Measurements from ENCODE around the gene NME7. TPM values are rescaled to one million over a fixed set of nuclear protein-coding genes. Genes with fewer than 3 reads are reported as not detected.
A peak's percentile ranks its signal among the peaks of the same experiment; 100 is the strongest.

NME7 gene
- total RNA-seq, 1 experiment from 2014 or later = 13.8 TPM

GRCh38 chr1:169148472-169149252, 218.9 kb downstream of the NME7 start:
- H3K27ac Mint-ChIP-seq = 0 out of 2 replicates have a peak overlapping the region, but pooled peaks have one; percentile 19
- TF ChIP-seq TP53 (CRISPR knock-in tag; IDR thresholded peaks at IDR 0.05) (no peak), FOXJ3 (CRISPR knock-in tag; IDR thresholded peaks at IDR 0.05; ENCODE audit: borderline replicate concordance) (no peak), FOXK1 (CRISPR knock-in tag; IDR thresholded peaks at IDR 0.05) (no peak), CDX4 (CRISPR knock-in tag; IDR thresholded peaks at IDR 0.05; ENCODE audit: borderline replicate concordance) (no peak), MYBL2 (CRISPR knock-in tag; IDR thresholded peaks at IDR 0.05) (no peak), CBFB (CRISPR knock-in tag; IDR thresholded peaks at IDR 0.05; ENCODE audit: low read depth) (no peak), SMAD3 (CRISPR knock-in tag; IDR thresholded peaks at IDR 0.05; ENCODE audit: borderline replicate concordance) (no peak), ERG (CRISPR knock-in tag; IDR thresholded peaks at IDR 0.05) (no peak), TCF7 (CRISPR knock-in tag; IDR thresholded peaks at IDR 0.05; ENCODE audit: low read depth) (no peak), ATF2 (CRISPR knock-in tag; IDR thresholded peaks at IDR 0.05; ENCODE audit: borderline replicate concordance, low read depth) (no peak), ZNF532 (CRISPR knock-in tag; IDR thresholded peaks at IDR 0.05; ENCODE audit: borderline replicate concordance) (no peak), HMGA2 (CRISPR knock-in tag; IDR thresholded peaks at IDR 0.05) (no peak), ZNF671 (CRISPR knock-in tag; IDR thresholded peaks at IDR 0.05) (no peak), ZNF317 (CRISPR knock-in tag; IDR thresholded peaks at IDR 0.05; ENCODE audit: borderline replicate concordance, low read depth) (no peak), ARID4B (CRISPR knock-in tag; IDR thresholded peaks at IDR 0.05; ENCODE audit: borderline replicate concordance) (no peak), KAT7 (CRISPR knock-in tag; IDR thresholded peaks at IDR 0.05; ENCODE audit: borderline replicate concordance) (no peak), JUN (CRISPR knock-in tag; IDR thresholded peaks at IDR 0.05) (no peak), ATF1 (CRISPR knock-in tag; IDR thresholded peaks at IDR 0.05) (no peak), ATF3 (CRISPR knock-in tag; conservative IDR thresholded peaks at IDR 0.05) (no peak), AFF4 (CRISPR knock-in tag; IDR thresholded peaks at IDR 0.05; ENCODE audit: borderline replicate concordance) (no peak)
- POLR2A ChIA-PET = no interaction called here
- H3K4me1 Mint-ChIP-seq = no peaks in the 10 kb centered on the region
- no peaks in the 10 kb centered on the region for H3K36me3 Mint-ChIP-seq
- DNase-seq (ENCODE audit: low spot score) (no peak), ATAC-seq (no peak)
- CTCF ChIA-PET = no interaction called here
- no peaks in the 10 kb centered on the region for H3K9me3 Mint-ChIP-seq
- H3K27me3 Mint-ChIP-seq (ENCODE audit: low read depth) = no peaks in the 10 kb centered on the region
- no peak overlapping the region for H3K4me3 Mint-ChIP-seq

Measured in WTC11 (cell line).